Kasumi-1 (cell line): ENCODE data around the gene STRBP.

Experiments
- DNase-seq, 2 experiments: peaks; one replicate each; lab custom pipeline; 2025; lab: John Stamatoyannopoulos, UW

Gene STRBP

GRCh38 chr9:123129423-123129822 lies 139.0 kb downstream of the STRBP start:
- DNase-seq: no peak

DNA sequence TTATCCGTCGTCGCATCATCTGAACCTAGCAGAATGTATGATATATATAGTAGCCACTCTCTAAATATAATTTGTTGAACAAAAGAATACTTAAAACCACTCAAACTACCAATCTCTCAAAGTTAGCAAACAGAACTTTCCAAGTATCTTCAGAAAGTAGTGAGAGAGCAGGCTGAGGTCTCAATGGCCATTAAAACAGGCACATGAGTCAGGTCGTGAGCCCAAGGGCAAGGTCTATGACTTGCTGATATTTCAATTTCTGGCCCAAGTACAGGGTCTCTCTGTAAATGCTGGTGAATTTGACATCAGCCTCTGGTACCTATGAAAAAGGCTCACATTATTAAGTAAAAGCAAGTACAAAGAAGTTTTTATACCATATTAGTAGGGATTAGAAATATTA lies 139.8 kb downstream of the STRBP start:
- no peak for DNase-seq

GRCh38 chr9:123127512-123128075 lies 140.8 kb downstream of the STRBP start:
- DNase-seq: no peak

DNA sequence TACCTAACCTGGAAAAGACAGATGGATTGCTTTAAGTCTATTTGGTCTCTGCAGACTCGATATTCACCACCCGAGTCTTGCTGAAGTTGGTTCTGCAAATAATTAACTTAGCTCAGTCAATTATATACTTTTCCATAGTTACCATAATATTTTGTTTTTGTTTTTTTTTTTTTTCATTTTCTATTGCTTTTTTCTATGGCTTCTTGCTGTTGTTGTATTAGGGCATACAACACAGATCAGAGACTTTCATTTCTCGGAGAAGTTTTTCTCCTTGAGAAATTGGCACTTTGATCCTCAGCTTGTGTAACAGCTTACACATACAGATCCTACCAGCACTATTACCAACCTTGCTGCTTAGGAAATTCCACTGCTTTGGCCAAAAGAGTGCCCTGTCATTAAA lies 146.9 kb downstream of the STRBP start:
- no peak for DNase-seq

- DNase-seq: no peak
Observed at GRCh38 chr9:123120953-123121352, 147.4 kb downstream of the STRBP start.

DNA sequence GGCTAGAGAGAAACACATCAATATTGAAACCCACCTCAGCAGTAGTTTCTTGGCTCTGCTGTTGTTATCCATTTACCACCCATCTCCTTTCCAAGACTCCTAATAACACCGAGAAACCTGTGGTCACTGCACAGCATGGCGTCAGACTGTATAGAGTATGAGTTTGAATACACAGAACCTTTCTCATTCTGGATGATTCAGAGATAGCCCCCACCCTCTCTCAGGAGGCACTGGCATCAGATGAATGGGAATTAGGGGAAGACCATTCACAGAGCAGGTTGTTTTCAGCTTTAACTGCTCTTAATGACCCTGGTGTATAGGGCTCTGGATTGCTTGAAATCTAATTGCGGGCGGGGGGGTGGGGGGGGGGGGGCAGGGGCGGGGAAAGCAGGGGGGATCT lies 148.3 kb downstream of the STRBP start:
- DNase-seq: no peak

- no peak for DNase-seq
Observed at GRCh38 chr9:123119566-123119965, 148.8 kb downstream of the STRBP start.

- DNase-seq: no peak
Observed at GRCh38 chr9:123116036-123116435, 152.3 kb downstream of the STRBP start.

- no peak for DNase-seq
Observed at GRCh38 chr9:123115146-123115913, 153.1 kb downstream of the STRBP start.

DNA sequence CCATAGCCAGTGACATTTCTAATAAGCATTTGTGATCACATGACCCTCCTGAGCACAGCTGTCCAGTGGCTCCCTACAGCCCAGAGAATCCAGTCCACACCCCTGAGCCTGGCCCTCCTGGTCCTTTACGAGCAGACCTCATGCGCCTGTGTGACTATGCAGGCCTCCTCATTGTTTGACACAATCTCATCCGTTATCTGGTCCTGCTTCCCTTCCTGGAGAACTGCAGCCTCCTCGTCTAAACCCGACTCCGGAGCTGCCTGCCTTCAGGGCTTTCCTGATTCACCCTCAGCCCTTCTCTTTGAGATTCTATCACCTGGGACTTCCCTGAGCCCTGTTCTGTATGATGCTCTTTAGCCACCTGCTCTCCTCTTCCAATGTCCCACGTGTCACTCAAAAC lies 155.2 kb downstream of the STRBP start:
- no peak for DNase-seq

DNA sequence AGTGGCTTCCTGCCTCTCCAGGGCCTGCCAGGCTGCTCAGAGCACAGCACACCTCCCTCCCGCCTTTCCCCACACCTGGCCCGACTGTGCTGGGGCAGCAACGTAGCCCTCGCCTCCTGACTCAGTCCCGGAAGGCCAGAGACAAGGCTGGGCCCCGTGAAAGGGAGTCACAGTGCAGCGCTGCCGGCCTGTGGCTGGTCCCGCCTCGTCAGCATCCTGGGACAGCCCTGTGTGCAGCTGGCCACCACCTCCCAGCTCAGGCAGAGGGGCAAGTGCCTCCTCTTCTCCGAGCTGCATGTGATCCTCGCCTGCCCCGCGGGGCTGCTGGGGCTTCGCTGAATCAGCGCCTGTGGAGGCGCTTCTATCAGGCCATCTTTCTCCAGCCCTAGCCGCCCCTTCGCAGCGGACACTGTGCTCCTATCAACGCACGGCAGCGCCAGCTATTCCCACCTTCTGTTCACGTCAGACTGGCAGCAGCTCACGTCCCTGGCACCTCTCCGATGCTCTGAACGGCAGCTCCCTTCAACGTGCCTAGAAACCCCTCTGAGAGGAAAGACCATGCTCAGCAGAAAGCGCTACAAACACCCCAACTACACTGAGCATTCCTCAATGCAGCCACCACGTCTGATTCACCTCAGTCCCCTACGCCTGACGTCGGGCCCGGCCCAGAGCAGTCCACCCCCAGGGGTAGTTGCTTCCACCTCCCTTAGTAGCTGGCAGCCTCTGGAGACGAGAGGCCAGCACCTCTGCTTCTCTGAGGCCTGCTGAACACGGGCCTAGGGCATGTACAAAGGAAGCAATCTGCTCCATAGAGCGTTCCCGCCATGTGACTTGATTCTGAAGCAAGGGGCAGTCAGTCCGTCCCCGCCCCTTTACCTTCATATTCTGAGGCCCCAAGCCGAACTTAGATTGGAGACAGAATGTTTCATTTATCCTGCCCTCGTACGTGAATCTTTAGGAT lies 156.1 kb downstream of the STRBP start:
- DNase-seq: no peak

GRCh38 chr9:123111427-123112014 lies 156.9 kb downstream of the STRBP start:
- DNase-seq: no peak

- DNase-seq: no peak
Observed at GRCh38 chr9:123109540-123110279, 158.7 kb downstream of the STRBP start.

DNA sequence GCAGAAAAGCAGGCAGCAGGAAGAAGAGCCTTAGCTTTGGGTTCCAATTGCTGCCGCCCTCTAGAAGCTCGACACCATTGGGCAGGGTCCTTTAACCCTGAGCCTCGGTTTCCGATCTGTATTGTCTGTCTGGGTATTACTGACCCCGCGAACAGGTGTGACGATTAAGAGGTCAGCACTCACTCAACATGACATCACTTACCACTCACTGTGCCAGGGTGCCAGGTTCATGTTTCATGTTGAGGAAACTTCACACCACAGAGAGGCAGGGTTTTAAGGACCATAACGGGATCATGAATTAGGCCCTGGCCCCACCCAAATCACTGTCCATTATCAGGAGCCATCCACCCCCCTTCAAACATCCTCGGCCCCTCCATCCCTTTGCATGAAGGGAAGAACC lies 159.4 kb downstream of the STRBP start:
- no peak for DNase-seq

DNA sequence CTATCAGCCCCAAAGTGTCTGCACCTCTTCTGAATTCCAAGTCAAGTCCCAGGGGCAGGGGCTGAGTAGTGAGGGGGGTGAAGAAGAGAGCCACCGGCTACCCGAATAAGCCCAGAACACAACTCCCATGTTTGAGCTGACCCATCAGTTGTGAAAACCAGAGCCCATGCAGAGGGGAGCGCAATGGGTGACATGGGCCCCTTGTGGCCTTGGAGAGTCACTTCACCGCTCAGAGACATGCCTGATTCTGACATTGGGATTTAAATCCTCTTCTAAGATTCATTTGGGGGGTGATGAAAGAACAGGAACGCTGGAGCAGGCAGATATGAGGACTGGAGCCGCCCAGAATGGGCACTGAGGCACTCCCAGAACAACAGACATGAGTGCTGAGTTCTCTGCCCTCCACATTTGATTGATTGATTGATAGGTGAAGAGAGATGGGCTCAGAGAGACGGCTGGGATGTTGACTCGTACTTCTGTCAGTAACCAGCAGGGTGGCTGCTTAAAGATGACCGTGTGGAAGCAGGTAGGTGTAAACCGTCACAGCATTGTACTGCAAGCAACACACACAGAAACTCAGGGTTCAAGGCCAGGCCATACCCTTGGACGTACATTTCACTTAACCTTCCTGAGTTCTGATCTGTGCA lies 160.6 kb downstream of the STRBP start:
- DNase-seq: no peak

DNA sequence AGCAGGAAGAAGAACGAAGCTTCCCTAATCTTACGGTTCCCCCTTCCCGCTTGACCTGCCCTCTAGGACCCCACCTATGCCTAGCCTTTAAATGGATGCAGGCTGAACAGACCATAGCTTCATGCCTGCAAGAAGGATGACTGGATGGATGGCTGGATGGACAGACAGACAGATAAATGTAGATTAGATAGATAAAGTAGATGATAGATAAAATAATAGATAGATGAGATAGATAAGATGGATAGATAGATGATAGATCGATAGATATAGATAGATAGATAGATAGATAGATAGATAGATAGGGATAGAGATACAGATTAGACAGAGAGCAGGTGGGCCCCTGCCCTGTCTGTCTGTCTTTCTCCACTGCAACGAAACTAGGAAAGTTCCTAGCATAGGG lies 162.9 kb downstream of the STRBP start:
- DNase-seq: no peak

DNA sequence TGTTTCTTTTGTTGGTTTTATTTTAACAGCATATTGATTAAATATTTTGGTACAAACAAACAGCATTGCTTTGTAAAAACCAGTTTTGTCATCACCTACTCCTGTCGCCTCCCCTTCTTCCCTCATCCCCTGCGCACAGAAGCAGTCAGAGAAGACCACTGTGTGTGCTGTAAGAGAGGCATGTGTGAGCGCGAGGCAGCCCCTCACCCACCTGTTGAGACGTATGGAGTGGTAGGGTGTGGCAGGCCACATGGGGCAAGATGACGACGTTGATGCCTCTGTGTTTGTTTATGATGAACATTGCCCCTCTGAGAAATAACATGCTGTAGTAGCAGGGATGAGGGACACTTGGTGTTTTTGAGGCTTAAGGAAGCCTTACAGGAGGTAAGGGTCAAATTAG lies 163.6 kb downstream of the STRBP start:
- DNase-seq: no peak

- DNase-seq: no peak
Observed at GRCh38 chr9:123102375-123103113, 165.8 kb downstream of the STRBP start.

DNA sequence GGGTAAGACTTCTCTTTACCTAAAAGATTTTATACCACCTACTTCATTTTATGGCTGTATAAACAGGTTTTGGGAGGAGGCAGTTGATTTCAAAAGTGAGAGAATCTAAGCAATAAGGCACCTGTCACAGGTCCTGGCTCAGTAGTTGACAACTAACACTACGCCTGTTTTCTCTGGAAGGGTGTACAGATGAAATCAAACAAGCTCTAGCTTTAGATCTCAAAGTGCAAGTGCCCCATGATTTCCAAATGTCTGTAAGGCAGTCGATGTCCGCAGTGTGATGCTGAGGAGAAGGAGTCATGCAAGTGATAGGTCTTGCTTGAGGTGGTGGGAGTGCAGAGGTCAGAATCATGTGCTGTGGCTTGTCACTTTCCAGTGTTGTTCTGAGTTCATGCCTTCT lies 168.8 kb downstream of the STRBP start:
- no peak for DNase-seq

DNA sequence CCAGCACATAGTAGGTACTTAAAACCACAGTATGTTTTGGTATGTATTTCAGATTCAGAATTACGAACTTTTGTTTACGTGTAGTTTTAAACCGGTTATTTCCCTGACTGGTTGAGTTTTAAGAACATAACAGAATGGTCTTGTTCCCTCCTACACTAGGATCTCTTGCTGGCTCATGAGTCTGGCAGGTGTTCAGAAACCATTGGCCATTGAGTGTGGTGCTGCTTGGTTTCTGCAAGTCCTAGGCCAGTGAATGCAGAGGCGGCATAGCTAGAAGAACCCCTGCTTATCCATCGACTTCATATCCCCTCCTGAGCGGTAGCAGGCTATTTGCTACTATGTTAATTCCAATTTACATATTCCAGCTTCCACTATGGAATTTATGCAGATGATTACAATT lies 169.3 kb downstream of the STRBP start:
- no peak for DNase-seq

GRCh38 chr9:123098096-123098459 lies 170.3 kb downstream of the STRBP start:
- DNase-seq: no peak
